Cardiac muscle cell (in vitro differentiated cells and primary cell): Measurements from ENCODE around the gene PDLIM5. TPM values are rescaled to one million over a fixed set of nuclear protein-coding genes. Genes with fewer than 3 reads are reported as not detected.

Experiments
- DNase-seq, 2 donors: peaks; one replicate each; pipeline versions ENCODE4 v3.0.0 to v3.0.0-alpha.2; 2010 to 2017; ENCODE audit warnings: low read depth in 1 of 2, low spot score in 1 of 2
- H3K27ac ChIP-seq: fragments of 200-600 bp; sonication (generic); 2 replicates; pipeline ENCODE4 v1.5.1; 2016
- H3K27me3 ChIP-seq: fragments of 200-600 bp; sonication (generic); 2 replicates; pipeline ENCODE4 v1.6.0; 2016; ENCODE audit warnings: control low read depth
- H3K36me3 ChIP-seq: fragments of 200-600 bp; sonication (generic); 2 replicates; pipeline ENCODE4 v1.5.1; 2016; ENCODE audit warnings: control low read depth
- H3K4me1 ChIP-seq: fragments of 200-600 bp; sonication (generic); 2 replicates; pipeline ENCODE4 v1.8.1; 2017; ENCODE audit warnings: low read depth, mild to moderate bottlenecking, mixed run types
- H3K4me3 ChIP-seq: fragments of 200-600 bp; sonication (generic); 2 replicates; pipeline ENCODE4 v1.5.1; 2016; ENCODE audit warnings: mild to moderate bottlenecking
- H3K9me3 ChIP-seq: fragments of 200-600 bp; sonication (generic); 2 replicates; pipeline ENCODE4 v1.5.1; 2017; ENCODE audit warnings: low read depth, mild to moderate bottlenecking, control low read depth
- CTCF ChIP-seq: IDR thresholded peaks from 2 replicates; pipeline ENCODE4 v1.5.1; 2012; ENCODE audit warnings: low read depth, mild to moderate bottlenecking, low read length
- polyA plus RNA-seq: library from polyadenylated mRNA; unstranded; fragments of >200 nt; fragmentation: Nextera tagmentation; extraction: Ambion mirVana; gene quantifications from 2 replicates; pipeline ENCODE4 v1.2.1, GENCODE V29; 2016
- total RNA-seq: library from RNA; depleted of rRNA; stranded (reverse); fragments of >200 nt; gene quantifications from 2 replicates; pipeline ENCODE4 v1.2.3, GENCODE V29; 2016

Gene PDLIM5
- total and polyA plus RNA-seq, 2 experiments from 2014 or later: 426 to 446 TPM

DNA sequence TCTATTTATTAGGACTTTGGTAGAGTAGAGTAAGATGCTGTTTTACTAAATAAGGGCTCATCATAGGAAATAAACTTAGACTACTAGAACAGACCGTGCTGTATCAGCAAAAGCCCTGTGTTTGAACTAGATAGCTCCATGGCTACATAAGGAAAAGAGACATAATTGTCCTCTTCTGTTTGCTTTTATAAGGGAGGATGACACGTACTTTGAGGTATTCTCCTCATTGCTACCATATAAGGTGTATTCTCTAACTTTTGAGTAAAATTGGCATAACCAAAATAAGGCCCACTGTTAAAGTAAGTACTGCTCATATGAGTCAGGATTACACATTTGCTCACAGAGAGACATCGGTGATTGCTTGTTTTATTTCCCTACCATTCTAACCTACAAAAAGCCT lies 64.3 kb downstream of the PDLIM5 start:
- no peaks in the 10 kb centered on the region for H3K9me3 ChIP-seq
- peak in 1 of 2 donors; percentile 46 for DNase-seq
- H3K36me3 ChIP-seq: peaks cover 5% of the 10 kb centered on the region
- no peak overlapping the region for H3K4me3 ChIP-seq
- H3K27ac ChIP-seq: peak overlapping the region; percentile 81
- no peaks in the 10 kb centered on the region for H3K27me3 ChIP-seq
- TF ChIP-seq CTCF: no peak
- peaks cover 46% of the 10 kb centered on the region for H3K4me1 ChIP-seq

DNA sequence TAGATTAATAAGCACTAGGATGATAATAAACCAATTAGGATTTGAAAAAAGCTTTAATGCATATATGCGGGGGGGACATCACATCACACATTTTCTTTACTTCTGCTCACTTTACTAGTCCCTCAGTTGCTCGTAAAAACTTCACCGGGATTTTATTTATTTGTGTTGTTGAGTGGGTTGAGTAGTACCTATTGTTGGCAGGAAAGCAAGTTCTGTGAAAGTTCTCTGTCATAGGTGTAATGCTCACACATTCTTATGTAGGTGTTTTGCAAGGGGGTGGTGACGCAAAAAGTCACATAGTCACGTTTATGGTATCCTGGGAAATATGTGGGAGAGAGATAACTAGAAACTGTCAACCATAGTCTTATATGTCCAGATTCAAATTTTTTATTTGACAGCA lies 65.3 kb downstream of the PDLIM5 start:
- Histone ChIP-seq H3K9me3 (no peaks in the 10 kb centered on the region), H3K4me3 (no peak overlapping the region), H3K27me3 (no peaks in the 10 kb centered on the region), H3K27ac (peak overlapping the region; percentile 81), H3K4me1 (peaks cover 55% of the 10 kb centered on the region), H3K36me3 (peaks cover 5% of the 10 kb centered on the region)
- no peak for TF ChIP-seq CTCF
- peak in 1 of 2 donors; percentile 69 for DNase-seq

- peaks cover 5% of the 10 kb centered on the region for H3K36me3 ChIP-seq
- DNase-seq: no peak
- H3K27me3 ChIP-seq: no peaks in the 10 kb centered on the region
- peak overlapping the region; percentile 81 for H3K27ac ChIP-seq
- H3K4me3 ChIP-seq: no peak overlapping the region
- H3K9me3 ChIP-seq: no peaks in the 10 kb centered on the region
- H3K4me1 ChIP-seq: peaks cover 55% of the 10 kb centered on the region
- TF ChIP-seq CTCF: no peak
Observed at GRCh38 chr4:94517492-94517891, 65.8 kb downstream of the PDLIM5 start.

DNA sequence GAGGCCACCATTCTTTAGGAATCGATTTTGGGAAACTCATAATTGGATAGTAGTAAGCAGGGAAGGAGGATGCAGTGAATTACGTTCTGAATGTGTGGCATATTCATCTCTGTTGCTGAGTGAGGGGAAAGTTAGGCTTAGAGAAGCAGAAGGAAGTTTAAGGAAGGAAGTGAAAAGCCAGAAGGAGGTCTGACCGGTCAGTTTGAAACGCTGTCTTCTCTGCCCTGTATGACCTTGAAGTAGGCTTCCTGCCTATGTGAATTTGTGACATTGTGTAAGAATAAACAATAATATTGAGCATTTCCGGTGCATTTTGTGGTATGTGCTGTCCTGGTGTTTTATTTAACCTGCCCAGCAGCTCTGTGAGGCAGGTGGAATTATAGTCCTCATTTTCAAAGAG lies 67.3 kb downstream of the PDLIM5 start:
- Histone ChIP-seq H3K36me3 (peaks cover 5% of the 10 kb centered on the region), H3K27me3 (no peaks in the 10 kb centered on the region), H3K4me1 (peaks cover 55% of the 10 kb centered on the region), H3K9me3 (no peaks in the 10 kb centered on the region), H3K4me3 (no peak overlapping the region), H3K27ac (peak overlapping the region; percentile 81)
- TF ChIP-seq CTCF: no peak
- DNase-seq: no peak

DNA sequence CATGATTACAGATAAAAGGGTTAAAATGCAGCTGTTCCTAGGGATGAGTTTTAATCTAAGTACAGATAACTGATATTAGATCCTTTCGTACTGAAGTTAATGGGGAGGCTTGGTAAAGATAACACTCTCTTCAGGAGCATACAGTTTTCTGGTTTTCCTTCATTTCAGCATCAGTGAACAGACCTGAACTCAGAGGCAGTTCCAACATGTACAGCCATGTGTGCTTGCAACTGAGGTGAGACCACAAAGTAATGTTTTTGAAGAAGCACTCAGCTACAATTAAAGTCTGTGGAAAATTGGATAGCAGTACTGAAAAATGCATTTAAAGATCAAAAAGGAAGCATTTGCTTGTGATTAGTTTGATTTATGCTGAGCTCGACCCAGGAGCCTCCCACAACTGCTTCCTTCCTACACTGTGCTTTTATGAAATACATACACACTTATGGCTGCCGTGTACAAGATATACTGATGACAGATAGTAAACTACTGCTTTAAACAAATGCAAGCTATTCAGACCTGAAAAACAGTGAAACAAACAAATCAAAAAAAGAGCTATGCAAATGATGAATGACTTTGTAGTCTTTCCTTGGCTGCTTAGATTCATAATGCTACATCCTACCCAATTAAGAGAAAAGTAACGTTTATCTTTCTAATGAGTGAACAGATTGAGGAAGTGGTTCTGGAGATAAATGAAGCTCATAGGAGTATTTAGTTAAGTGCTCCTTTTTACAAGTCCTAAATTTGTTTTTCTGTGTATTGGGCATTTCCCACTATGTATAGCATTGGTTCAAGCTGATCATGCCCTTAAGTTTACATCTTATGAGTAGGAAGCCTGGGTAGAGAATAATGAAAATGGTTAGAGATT lies 68.4 kb downstream of the PDLIM5 start:
- Histone ChIP-seq H3K36me3 (peaks cover 13% of the 10 kb centered on the region), H3K9me3 (no peaks in the 10 kb centered on the region), H3K27ac (peak overlapping the region; percentile 81), H3K4me1 (peaks cover 54% of the 10 kb centered on the region), H3K27me3 (no peaks in the 10 kb centered on the region), H3K4me3 (no peak overlapping the region)
- no peak for DNase-seq
- TF ChIP-seq CTCF: no peak
